IPS-15b (cell line): ENCODE measurements around the gene SPATA13.
"Not testable (repeated sequence)": the region's sequence is repeated elsewhere in the genome, so short reads cannot be mapped to it uniquely, and the experiment has no call there.

Source experiments
- H3K27me3 ChIP-seq: one replicate; pipeline ENCODE4 v1.6.1; 2013; ENCODE audit warnings: low read length; ENCODE audit not compliant: control insufficient read depth, insufficient read depth
- H3K36me3 ChIP-seq: one replicate; pipeline ENCODE4 v1.6.1; 2013; ENCODE audit warnings: low read length; ENCODE audit not compliant: control insufficient read depth, insufficient read depth
- H3K4me1 ChIP-seq: one replicate; pipeline ENCODE4 v1.6.1; 2013; ENCODE audit warnings: mild to moderate bottlenecking, low read length; ENCODE audit not compliant: control insufficient read depth, insufficient read depth
- H3K4me3 ChIP-seq: one replicate; pipeline ENCODE4 v1.5.1; 2013; ENCODE audit warnings: low read depth, low read length
- H3K9ac ChIP-seq: one replicate; pipeline ENCODE4 v1.6.1; 2013; ENCODE audit warnings: low read depth, mild to moderate bottlenecking, low read length
- H3K9me3 ChIP-seq: one replicate; pipeline ENCODE4 v1.6.1; 2013; ENCODE audit warnings: mild to moderate bottlenecking, low read length; ENCODE audit not compliant: control insufficient read depth, insufficient read depth

SPATA13 gene

DNA sequence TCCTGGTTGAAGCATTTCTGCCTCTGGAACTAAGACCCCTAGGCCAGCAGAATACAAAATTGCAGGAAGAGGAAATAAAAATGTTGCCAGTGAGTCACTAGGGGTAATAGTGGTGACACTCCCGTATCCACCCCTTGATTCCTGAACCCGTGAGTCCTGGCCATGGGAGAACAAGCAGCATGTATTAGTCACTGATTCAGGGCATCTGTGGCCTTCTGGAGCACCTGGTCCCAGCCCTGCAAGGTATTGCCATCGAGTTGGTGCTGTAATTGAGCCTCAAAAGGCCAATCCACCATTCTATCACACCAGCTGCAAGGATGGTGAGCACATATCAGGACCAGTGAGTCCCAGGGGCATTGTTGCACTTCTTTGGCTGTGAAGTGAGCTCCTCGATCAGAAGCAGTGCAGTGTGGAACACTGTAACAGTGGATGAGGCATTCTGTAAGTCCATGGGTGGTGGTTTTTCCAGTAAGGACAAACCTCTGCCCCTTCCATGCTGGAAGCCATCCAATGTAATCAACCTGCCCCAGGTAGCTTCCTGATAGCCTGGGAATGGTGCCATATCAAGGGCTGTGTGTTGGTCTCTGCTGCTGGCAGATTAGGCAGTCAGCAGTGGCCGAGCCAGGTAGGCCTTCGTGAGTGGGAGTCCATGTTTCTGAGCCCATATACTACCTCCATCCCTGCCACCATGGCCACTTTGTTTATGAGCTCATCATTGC is 188.4 kb downstream of the SPATA13 start:
- H3K9ac ChIP-seq: no peak overlapping the region

DNA sequence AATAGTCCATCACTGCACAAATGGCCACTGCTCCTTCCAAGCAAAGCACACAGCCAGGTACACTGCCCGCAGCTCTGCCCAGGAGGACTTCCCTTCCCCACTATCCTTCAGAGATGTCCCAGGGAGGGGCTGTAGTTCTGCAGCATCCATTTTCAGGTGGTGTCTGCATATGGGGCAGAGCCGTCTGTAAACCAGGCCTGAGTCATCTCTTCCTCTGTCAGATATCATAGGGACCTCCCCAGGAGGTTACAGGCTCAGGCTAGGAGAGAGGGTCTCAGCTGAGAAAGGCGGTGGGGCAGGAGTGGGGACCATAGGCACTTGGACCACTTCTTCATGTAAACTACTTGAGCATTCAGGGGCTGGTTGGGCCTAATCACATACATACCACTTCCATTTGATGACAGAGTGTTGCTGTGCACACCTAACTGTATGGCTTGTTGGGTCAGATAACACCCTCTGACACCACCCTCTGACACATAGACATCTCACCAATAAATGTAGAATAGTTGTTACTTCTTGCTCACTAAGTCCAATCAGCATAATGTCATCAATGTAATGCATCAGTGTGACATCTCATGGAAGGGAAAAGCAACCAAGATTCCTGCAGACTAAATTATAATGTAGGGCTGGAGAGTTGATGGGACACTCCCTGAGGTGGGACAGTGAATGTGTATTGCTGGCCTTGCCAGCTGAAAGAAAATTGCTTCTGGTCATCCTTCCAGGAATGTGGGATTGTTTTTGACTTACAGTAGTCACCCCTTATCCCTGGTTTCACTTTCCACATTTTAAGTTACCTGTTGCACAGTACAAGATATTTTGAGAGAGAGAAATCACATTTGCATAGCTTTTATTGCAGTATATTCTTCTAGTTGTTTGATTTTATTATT is 189.5 kb downstream of the SPATA13 start:
- not testable (repeated sequence) for H3K9ac ChIP-seq, H3K9me3 ChIP-seq, H3K4me3 ChIP-seq, H3K4me1 ChIP-seq, H3K36me3 ChIP-seq, H3K27me3 ChIP-seq

More for the DNA sequence above, 188.4 kb downstream of the SPATA13 start:
- H3K4me1 ChIP-seq: no peaks in the 10 kb centered on the region
- no peak overlapping the region for H3K4me3 ChIP-seq
- H3K27me3 ChIP-seq: no peaks in the 10 kb centered on the region
- H3K9me3 ChIP-seq: no peaks in the 10 kb centered on the region
- H3K36me3 ChIP-seq: no peaks in the 10 kb centered on the region

DNA sequence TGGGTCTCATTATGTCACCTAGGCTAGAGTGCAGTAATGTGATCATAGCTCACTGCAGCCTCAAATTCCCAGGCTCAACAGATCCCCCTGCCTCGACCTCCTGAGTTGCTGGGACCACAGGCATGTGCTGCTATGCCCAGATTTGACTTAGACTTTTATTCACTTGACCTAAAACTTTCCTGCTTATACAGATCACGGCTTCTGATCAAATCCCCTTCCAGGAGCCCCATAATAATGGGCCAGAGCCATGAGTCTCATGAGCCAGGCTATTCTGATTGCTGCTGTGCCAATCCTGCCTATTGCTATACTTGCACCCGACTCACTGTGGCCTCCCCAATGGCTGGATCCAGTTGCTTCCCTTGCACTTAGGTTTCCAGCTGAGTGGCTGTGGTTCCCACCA is 190.9 kb downstream of the SPATA13 start:
- H3K9ac ChIP-seq: no peak overlapping the region
- no peaks in the 10 kb centered on the region for H3K36me3 ChIP-seq

DNA sequence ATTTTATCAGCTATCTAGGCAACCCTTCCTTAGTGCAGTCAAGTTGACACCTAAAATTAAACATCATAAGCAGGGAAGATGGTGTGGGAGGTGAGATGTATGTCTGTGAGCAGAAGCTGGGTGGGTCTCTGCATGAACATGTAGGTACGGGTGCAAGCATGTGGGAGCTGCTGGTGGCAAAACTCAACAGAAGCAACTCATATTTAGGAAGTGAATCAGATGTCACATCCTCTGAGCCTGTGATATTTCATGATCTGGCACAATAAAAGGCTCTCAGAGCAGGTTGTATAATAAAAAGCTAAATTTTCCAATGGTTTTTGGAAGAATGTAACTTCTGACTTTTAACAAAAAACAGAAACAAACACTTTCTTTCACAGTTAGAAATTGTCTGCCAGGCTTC is 193.2 kb downstream of the SPATA13 start:
- H3K4me1 ChIP-seq: no peaks in the 10 kb centered on the region
- H3K9me3 ChIP-seq: no peaks in the 10 kb centered on the region
- no peak overlapping the region for H3K9ac ChIP-seq
- no peaks in the 10 kb centered on the region for H3K36me3 ChIP-seq
- H3K4me3 ChIP-seq: no peak overlapping the region
- H3K27me3 ChIP-seq: no peaks in the 10 kb centered on the region

More for the DNA sequence above, 190.9 kb downstream of the SPATA13 start:
- Histone ChIP-seq H3K4me3 (no peak overlapping the region), H3K9me3 (no peaks in the 10 kb centered on the region), H3K4me1 (no peaks in the 10 kb centered on the region), H3K27me3 (no peaks in the 10 kb centered on the region)

DNA sequence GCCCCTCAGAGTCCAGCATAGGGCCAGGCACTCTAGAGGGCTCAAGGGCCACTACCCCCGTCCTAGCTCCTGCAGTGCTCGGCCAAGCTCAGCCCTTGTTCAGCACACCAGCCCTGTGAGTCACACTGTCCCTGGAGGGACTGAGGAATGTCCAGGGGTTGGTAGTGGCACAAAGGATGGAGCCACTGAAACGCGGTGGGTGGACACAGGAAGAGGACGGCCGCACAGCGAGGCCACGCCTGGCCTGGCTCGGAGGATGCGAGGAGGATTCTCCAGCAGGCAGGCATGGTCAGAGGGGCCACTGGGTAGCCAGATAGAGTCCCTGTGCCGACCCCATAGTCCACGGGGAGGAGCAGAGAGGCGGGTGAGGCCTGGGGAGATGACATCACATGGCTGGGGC is 194.6 kb downstream of the SPATA13 start:
- Histone ChIP-seq H3K4me3 (no peak overlapping the region), H3K9me3 (no peaks in the 10 kb centered on the region), H3K36me3 (no peaks in the 10 kb centered on the region), H3K4me1 (no peaks in the 10 kb centered on the region), H3K27me3 (no peaks in the 10 kb centered on the region), H3K9ac (no peak overlapping the region)

DNA sequence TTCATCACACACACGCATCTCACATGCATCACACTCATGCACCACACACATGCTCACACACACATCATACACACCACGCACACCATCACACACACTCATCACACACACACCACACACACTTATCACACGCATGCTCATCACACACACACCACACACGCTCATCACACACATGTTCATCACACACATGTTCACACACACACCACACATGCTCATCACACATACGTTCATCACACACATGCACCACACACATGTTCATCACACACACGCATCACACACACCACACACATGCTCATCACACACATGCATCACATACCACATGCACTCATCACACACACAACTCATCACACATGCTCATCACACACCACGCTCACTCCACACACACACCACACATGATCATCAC is 195.8 kb downstream of the SPATA13 start:
- no peak overlapping the region for H3K9ac ChIP-seq
- H3K36me3 ChIP-seq: no peaks in the 10 kb centered on the region
- H3K4me3 ChIP-seq: no peak overlapping the region
- H3K9me3 ChIP-seq: no peaks in the 10 kb centered on the region
- H3K27me3 ChIP-seq: no peaks in the 10 kb centered on the region
- no peaks in the 10 kb centered on the region for H3K4me1 ChIP-seq
